Heart left ventricle (tissue), 16 donors: Measurements from ENCODE around the gene MAN2A2. TPM values are rescaled to one million over a fixed set of nuclear protein-coding genes. Genes with fewer than 3 reads are reported as not detected.
"Not testable (repeated sequence)": the region's sequence is repeated elsewhere in the genome, so short reads cannot be mapped to it uniquely, and the experiment has no call there.

ENCODE experiments used
- ATAC-seq, 4 donors: fragments of 200-7000 bp; cut with Tn5 transposase; one replicate each; pipeline ENCODE4 v1.9.1; 2020 to 2022; ENCODE audit warnings: moderate library complexity in 4 of 4, mild to moderate bottlenecking in 3 of 4, moderate number of reproducible peaks in 1 of 4
- DNase-seq, 5 donors: peaks; one replicate each; pipeline ENCODE4 v3.0.0-alpha.2; 2020
- H3K27ac ChIP-seq, 12 donors: fragments of 200-600 bp; sonication (generic) in 4 of 12; one replicate each; pipeline versions ENCODE4 v1.5.0 to v1.8.0; 2016 to 2022; ENCODE audit warnings: mild to moderate bottlenecking in 2 of 12
- H3K27me3 ChIP-seq, 9 donors: fragments of 200-600 bp; sonication (generic) in 2 of 9; one replicate each; pipeline versions ENCODE4 v1.5.1 to v1.8.0; 2016 to 2022; ENCODE audit warnings: mild to moderate bottlenecking in 3 of 9
- H3K36me3 ChIP-seq, 9 donors: fragments of 200-600 bp; sonication (generic) in 2 of 9; one replicate each; pipeline versions ENCODE4 v1.5.0 to v1.8.0; 2018 to 2022; ENCODE audit warnings: mild to moderate bottlenecking in 2 of 9
- H3K4me1 ChIP-seq, 12 donors: fragments of 200-600 bp; sonication (generic) in 4 of 12; one replicate each; pipeline versions ENCODE4 v1.5.0 to v1.8.0; 2016 to 2022; ENCODE audit warnings: mild to moderate bottlenecking in 3 of 12
- H3K4me3 ChIP-seq, 12 donors: fragments of 200-600 bp; sonication (generic) in 4 of 12; one replicate each; pipeline versions ENCODE4 v1.5.0 to v1.8.0; 2017 to 2022; ENCODE audit warnings: mild to moderate bottlenecking in 9 of 12, moderate library complexity in 4 of 12
- H3K9me3 ChIP-seq, 12 donors: fragments of 200-600 bp; sonication (generic) in 4 of 12; one replicate each; pipeline versions ENCODE4 v1.5.0 to v1.8.0; 2016 to 2022; ENCODE audit warnings: mild to moderate bottlenecking in 1 of 12
- CTCF ChIP-seq, 12 donors: fragments of 200-600 bp; sonication (generic) in 4 of 12; IDR thresholded peaks; one replicate each; pipeline versions ENCODE4 v1.5.0 to v1.8.0; 2018 to 2022; ENCODE audit warnings: antibody characterized with exemption in 12 of 12, mild to moderate bottlenecking in 5 of 12
- POLR2A ChIP-seq, 2 donors: fragments of 450-650 bp; IDR thresholded peaks; one replicate each; pipeline ENCODE4 v1.6.1; 2017; ENCODE audit warnings: antibody characterized with exemption in 2 of 2, mild to moderate bottlenecking in 2 of 2, moderate library complexity in 2 of 2
- WGBS, 4 donors: extraction: QIAGEN DNeasy Blood & Tissue Kit in 2 of 4; methylation state at CpG; one replicate each; pipeline versions ENCODE4 v1.1.5 to v1.1.7; 2013 to 2018; 5-methylcytosine and 5-hydroxymethylcytosine counted together
- intact Hi-C, 10 donors: fragments of 100-400 bp; cut with DNase I; formaldehyde crosslinking; loops; one replicate each; pipeline versions ENCODE4 v1.11.1 to v1.14.2; 2022
- polyA plus RNA-seq, 2 donors: library from polyadenylated mRNA; stranded (reverse); fragments of 200-250 nt; gene quantifications; one replicate each; pipeline ENCODE4 v1.2.3, GENCODE V29; 2013
- total RNA-seq, 9 donors: library from RNA; depleted of rRNA in 2 of 9; stranded (reverse); fragments of >200 nt in 2 of 9; fragmentation: NEBNext Ultra II Directional in 3 of 9; extraction: Animal tissue kit (Norgen Biotek cat#: 25700) in 3 of 9; gene quantifications; one replicate each; pipeline versions ENCODE4 v1.1.0 to v1.2.4, GENCODE V29; 2016 to 2023
- donor health status: ischemic (EF 13 %, LVEDD 7.1; RV severe dilation, severe dysfunction).
- donor health status: healthy with polysubstance abuse.
- donor health status: DM: no; HTN: yes; CAD: no.
- donor health status: DM: no; HTN: no; CAD: no.
- donor health status: ischemic (EF 25% LVEDD 6.9; RV normal size, moderate dysfunction).
- donor health status: ischemic (EF 25% LVEDD 5.7; RV mildly dilated, moderate dysfunction).
- donor health status: healthy.
- donor health status: DM: yes; HTN: yes; CAD: no.
- donor health status: ischemic (EF 35%, LVEDD 5.7; RV mildly dilated, moderate dysfunction).
- donor health status: nonischemic (EF 11% LVEDD 7.7; RV severe dilation, severe dysfunction).
- donor health status: DM: yes; HTN: yes; CAD: no.
- donor health status: PGD.
- donor health status: ischemic (EF 29% LVEDD 5.4; RV normal size, mild dysfunction).
- donor health status: nonischemic (EF 23%, LVEDD 6.1; RV moderate dilation, normal function).

MAN2A2 gene
- total and polyA plus RNA-seq, 11 donors = 38.7 to 145 (median 87.6) TPM

- H3K27me3 ChIP-seq = no peaks in the 10 kb centered on the region
- WGBS, 4 donors = 49 to 53% (median 50%) methylated on average over 7 to 9 of the region's 9 CpGs
- intact Hi-C loops = no loop called here
- H3K9me3 ChIP-seq = no peaks in the 10 kb centered on the region
- peaks cover 8 to 82% (median 74%) of the 10 kb centered on the region in 9 donors for H3K36me3 ChIP-seq
- no peak for TF ChIP-seq CTCF (IDR thresholded peaks at IDR 0.05)
- TF ChIP-seq POLR2A (IDR thresholded peaks at IDR 0.05) = no peak
- peak in 2 of 4 donors; percentile 15 to 31 for ATAC-seq
- H3K4me1 ChIP-seq = peaks cover 3 to 50% (median 29%) of the 10 kb centered on the region in 12 donors
- no peak for DNase-seq
- no peak overlapping the region for H3K4me3 ChIP-seq
- peak overlapping the region; percentile 26 to 86 (median 70) for H3K27ac ChIP-seq
These were observed 4.9 kb downstream of the MAN2A2 start for GRCh38 chr15:90907838-90908507.

- H3K27me3 ChIP-seq, H3K9me3 ChIP-seq, intact Hi-C loops, DNase-seq, ATAC-seq, H3K4me3 ChIP-seq: not testable (repeated sequence)
- Histone ChIP-seq H3K36me3 (peaks cover 8 to 96% (median 89%) of the 10 kb centered on the region in 9 donors), H3K27ac (peak overlapping the region in 1 of 12 donors; percentile 71), H3K4me1 (peaks cover 0 to 39% (median 22%) of the 10 kb centered on the region in 12 donors)
- WGBS, 4 donors = 87 to 93% (median 91%) methylated on average over 11 of the region's 11 CpGs
These were observed 6.3 kb downstream of the MAN2A2 start for GRCh38 chr15:90909449-90909848.

GRCh38 chr15:90909976-90910375 is 6.9 kb downstream of the MAN2A2 start:
- Histone ChIP-seq H3K27ac (no peak overlapping the region), H3K4me1 (peaks cover 0 to 43% (median 22%) of the 10 kb centered on the region in 12 donors), H3K9me3 (no peaks in the 10 kb centered on the region), H3K27me3 (no peaks in the 10 kb centered on the region), H3K4me3 (no peak overlapping the region), H3K36me3 (peaks cover 8 to 98% (median 92%) of the 10 kb centered on the region in 9 donors)
- TF ChIP-seq POLR2A (IDR thresholded peaks at IDR 0.05) (no peak), CTCF (IDR thresholded peaks at IDR 0.05) (no peak)
- intact Hi-C loops = no loop called here
- DNase-seq (no peak), ATAC-seq (no peak)
- WGBS, 4 donors = 93 to 99% (median 96%) methylated on average over 6 to 8 of the region's 8 CpGs

GRCh38 chr15:90910441-90911301 is 7.6 kb downstream of the MAN2A2 start:
- Histone ChIP-seq H3K4me1 (peaks cover 0 to 50% (median 23%) of the 10 kb centered on the region in 12 donors), H3K4me3 (no peak overlapping the region), H3K27ac (no peak overlapping the region), H3K9me3 (no peaks in the 10 kb centered on the region), H3K27me3 (no peaks in the 10 kb centered on the region), H3K36me3 (peaks cover 8 to 98% (median 92%) of the 10 kb centered on the region in 9 donors)
- no peak for ATAC-seq
- WGBS, 4 donors = 94 to 95% (median 94%) methylated on average over 23 to 24 of the region's 24 CpGs
- intact Hi-C loops = no loop called here
- DNase-seq = no peak
- TF ChIP-seq CTCF (IDR thresholded peaks at IDR 0.05) (no peak), POLR2A (IDR thresholded peaks at IDR 0.05) (no peak)
